K562 (cell line): ENCODE data around the gene SERPINA12. TPM values are rescaled to one million over a fixed set of nuclear protein-coding genes. Genes with fewer than 3 reads are reported as not detected.

ENCODE experiments used
- ATAC-seq: fragments of 200-7000 bp; cut with Tn5 transposase; 3 replicates; pipeline ENCODE4 v1.9.1; 2020; ENCODE audit warnings: moderate library complexity
- BruUV-seq: library from RNA; stranded (reverse); fragments of 400-500 nt; replicated peaks from 2 replicates; lab custom pipeline; 2021; lab: Mats Ljungman, UMichigan
- CTCF ChIA-PET: fragments of 300-600 bp; formaldehyde crosslinking; extraction: SDS; loops from one replicate; lab custom pipeline; 2021; ENCODE audit warnings: low intra/inter-chr PET ratio; lab: Yijun Ruan, JAX
- POLR2A ChIA-PET: fragments of 300-600, 350-650 bp; sonication (Branson Sonifier 250); formaldehyde crosslinking; extraction: SDS; loops from one replicate; lab custom pipeline; 2021; ENCODE audit warnings: antibody characterized with exemption, inconsistent platforms; lab: Yijun Ruan, JAX
- DNase-seq, 4 experiments: peaks; one replicate each; pipeline versions ENCODE4 v3.0.0 to v3.0.0-alpha.2; 2011 to 2018; ENCODE audit warnings: low spot score in 3 of 4, mixed read lengths in 3 of 4; ENCODE audit errors: extremely low read depth in 1 of 4
- FAIRE-seq: peaks from 2 replicates; lab custom pipeline; 2011; peaks lifted over from hg19 to GRCh38; lab: Jason Lieb, UNC
- H2AFZ ChIP-seq: 2 replicates; pipeline ENCODE4 v1.6.0; 2011; ENCODE audit warnings: low read depth, low read length, control low read depth, inconsistent platforms
- H3K27ac ChIP-seq: fragments of 200-600 bp; 3 replicates; pipeline ENCODE4 v1.8.0; 2011; ENCODE audit warnings: low read depth, mild to moderate bottlenecking, control low read depth, inconsistent platforms, low read length, moderate library complexity, mixed read lengths; ENCODE audit errors: extremely low read depth
- H3K27me3 ChIP-seq, 2 experiments: fragments of 300-600 bp in 1 of 2; 2 replicates in 1 of 2; 3 replicates in 1 of 2; pipeline versions ENCODE4 v1.6.0 to v1.8.0; 2011; ENCODE audit warnings: inconsistent platforms in 2 of 2, low read length in 2 of 2, mild to moderate bottlenecking in 1 of 2, mixed read lengths in 1 of 2, moderate library complexity in 1 of 2; ENCODE audit not compliant: control insufficient read depth in 2 of 2, insufficient read depth in 2 of 2
- H3K36me3 ChIP-seq: fragments of 300-600 bp; 3 replicates; pipeline ENCODE4 v1.8.0; 2011; ENCODE audit warnings: mild to moderate bottlenecking, low read length, inconsistent platforms; ENCODE audit not compliant: control insufficient read depth, insufficient read depth
- H3K4me1 ChIP-seq, 2 experiments: fragments of 200-600 bp in 1 of 2; replicated peaks in 1 of 2; 2 replicates in 1 of 2; 3 replicates in 1 of 2; pipeline versions ENCODE4 v1.5.1 to v1.8.0; 2011; ENCODE audit warnings: inconsistent platforms in 2 of 2, low read length in 2 of 2, mild to moderate bottlenecking in 1 of 2, mixed read lengths in 1 of 2, moderate library complexity in 1 of 2; ENCODE audit not compliant: control insufficient read depth in 2 of 2, insufficient read depth in 2 of 2
- H3K4me2 ChIP-seq: 2 replicates; pipeline ENCODE4 v1.6.1; 2011; ENCODE audit warnings: low read length, control low read depth, inconsistent platforms, mixed read lengths; ENCODE audit not compliant: insufficient read depth
- H3K4me3 ChIP-seq: fragments of 200-600 bp; sonication (generic), shearing (Covaris generic); 2 replicates; pipeline ENCODE4 v1.5.1; 2016; ENCODE audit warnings: control low read depth, inconsistent platforms
- H3K79me2 ChIP-seq: fragments of 200-600 bp; 3 replicates; pipeline ENCODE4 v1.8.0; 2011; ENCODE audit warnings: low read length, inconsistent platforms; ENCODE audit not compliant: control insufficient read depth, insufficient read depth
- H3K9ac ChIP-seq, 2 experiments: 2 replicates each; pipeline versions ENCODE4 v1.6.0 to v1.6.1; 2011; ENCODE audit warnings: low read depth in 2 of 2, low read length in 2 of 2, control low read depth in 1 of 2, inconsistent platforms in 1 of 2, mild to moderate bottlenecking in 1 of 2, mixed read lengths in 1 of 2; ENCODE audit not compliant: insufficient read depth in 1 of 2
- H3K9me1 ChIP-seq: one replicate; pipeline ENCODE4 v1.6.0; 2011; ENCODE audit warnings: inconsistent platforms, mild to moderate bottlenecking, low read length, moderate library complexity; ENCODE audit not compliant: control insufficient read depth, insufficient read depth
- H3K9me3 ChIP-seq: replicated peaks from 2 replicates; pipeline ENCODE4 v1.5.1; 2011; ENCODE audit warnings: low read depth, low read length, inconsistent platforms; ENCODE audit not compliant: control insufficient read depth, insufficient read depth
- H4K20me1 ChIP-seq: replicated peaks from 2 replicates; pipeline ENCODE4 v1.6.1; 2011; ENCODE audit warnings: low read length, inconsistent platforms, mixed read lengths; ENCODE audit not compliant: control insufficient read depth, insufficient read depth
- BMI1 ChIP-seq: fragments of 150-350 bp; IDR thresholded peaks from 2 replicates; pipeline ENCODE4 v1.6.1; 2014; ENCODE audit warnings: low read length
- KLF6 ChIP-seq: fragments of 250-450 bp; sonication (Bioruptor Pico); IDR thresholded peaks from 2 replicates; pipeline ENCODE4 v1.4.0; 2020; ENCODE audit warnings: mild to moderate bottlenecking, moderate library complexity, borderline replicate concordance
- MXI1 ChIP-seq: IDR thresholded peaks from 2 replicates; pipeline ENCODE4 v1.6.1; 2011; ENCODE audit warnings: low read depth, mild to moderate bottlenecking, improper control_type of control experiment, low read length
- OTX1 ChIP-seq: fragments of 450-650 bp; formaldehyde crosslinking; IDR thresholded peaks from 2 replicates; pipeline ENCODE4 v1.4.0; 2022; ENCODE audit warnings: mild to moderate bottlenecking
- RB1 ChIP-seq: fragments of 450-650 bp; IDR thresholded peaks from 2 replicates; pipeline ENCODE4 v1.6.1; 2017; ENCODE audit warnings: low read depth, mild to moderate bottlenecking
- YY1 ChIP-seq, 3 experiments: IDR thresholded peaks; 2 replicates each; pipeline ENCODE4 v1.6.1; 2011; ENCODE audit warnings: low read length in 2 of 3, mild to moderate bottlenecking in 2 of 3, moderate library complexity in 2 of 3, borderline replicate concordance in 1 of 3, control low read depth in 1 of 3, low read depth in 1 of 3; ENCODE audit not compliant: insufficient read depth in 3 of 3, insufficient replicate concordance in 2 of 3, control insufficient read depth in 1 of 3, insufficient read length in 1 of 3; ENCODE audit errors: extremely low read depth in 1 of 3
- ZBTB7A ChIP-seq: IDR thresholded peaks from 2 replicates; pipeline ENCODE4 v1.6.1; 2011; ENCODE audit warnings: low read depth, mild to moderate bottlenecking, low read length, moderate library complexity, borderline replicate concordance; ENCODE audit not compliant: control insufficient read depth
- ZNF146 ChIP-seq: IDR thresholded peaks from one replicate; pipeline ENCODE4 v1.6.1; 2018; ENCODE audit warnings: missing compliant biosample characterization; ENCODE audit not compliant: unreplicated experiment
- WGBS: fragments of 100-300 bp; shearing (Covaris generic); methylation state at CpG from one replicate; pipeline ENCODE4 v1.1.6; 2016; ENCODE audit warnings: low coverage, mixed read lengths; ENCODE audit not compliant: insufficient coverage; ENCODE audit errors: missing lambda C conversion rate; 5-methylcytosine and 5-hydroxymethylcytosine counted together
- in situ Hi-C: fragments of 300-500 bp; cut with MboI; formaldehyde crosslinking; loops from 4 replicates; pipeline ENCODE4 v1.15.0; 2018; ENCODE audit warnings: inconsistent platforms, mixed read lengths
- intact Hi-C: fragments of 100-400 bp; cut with micrococcal nuclease; formaldehyde crosslinking; loops from 2 replicates; pipeline ENCODE4 v1.14.2; 2022
- polyA plus RNA-seq, 8 experiments: library from polyadenylated mRNA; depleted of rRNA in 4 of 8; stranded (reverse) in 5 of 8; unstranded in 3 of 8; fragments of >200 nt; fragmentation: Nextera tagmentation in 2 of 8; fragmentation: Illumina TruSeq in 1 of 8; extraction: Ambion mirVana in 2 of 8; extraction: Trizol in 1 of 8; gene quantifications; 2 replicates each; pipeline versions ENCODE4 v1.2.1 to v1.2.3, GENCODE V29; 2011 to 2014; ENCODE audit warnings: inconsistent platforms in 1 of 8, missing spikeins in 1 of 8
- total RNA-seq, 7 experiments: library from RNA; depleted of rRNA in 6 of 7; stranded (reverse); fragments of >200 nt in 6 of 7; fragmentation: Illumina TruSeq in 2 of 7; extraction: Trizol in 2 of 7; gene quantifications; 2 replicates each; pipeline versions ENCODE4 v1.2.1 to v1.2.3, GENCODE V29; 2011 to 2021; ENCODE audit warnings: low replicate concordance in 1 of 7
- TF ChIP-seq, protein P1 (sequence below): sonication (generic); formaldehyde crosslinking; IDR thresholded peaks from 2 replicates; pipeline ENCODE4 v1.4.0; 2020; ENCODE audit warnings: mild to moderate bottlenecking, missing genetic modification reagents
- TF ChIP-seq, protein P2 (sequence below): fragments of 250-450 bp; sonication (Bioruptor Pico); IDR thresholded peaks from 2 replicates; pipeline ENCODE4 v1.4.0; 2020; ENCODE audit warnings: borderline replicate concordance
- TF ChIP-seq, protein P3 (sequence below): sonication (generic); formaldehyde crosslinking; IDR thresholded peaks from 2 replicates; pipeline ENCODE4 v1.8.0; 2022; ENCODE audit warnings: mild to moderate bottlenecking, missing genetic modification reagents

SERPINA12 gene
- total and polyA plus RNA-seq, 9 of the 15 experiments (the other 6 are each of a cell fraction or from before 2014, with no cell fraction given), result not detected

DNA sequence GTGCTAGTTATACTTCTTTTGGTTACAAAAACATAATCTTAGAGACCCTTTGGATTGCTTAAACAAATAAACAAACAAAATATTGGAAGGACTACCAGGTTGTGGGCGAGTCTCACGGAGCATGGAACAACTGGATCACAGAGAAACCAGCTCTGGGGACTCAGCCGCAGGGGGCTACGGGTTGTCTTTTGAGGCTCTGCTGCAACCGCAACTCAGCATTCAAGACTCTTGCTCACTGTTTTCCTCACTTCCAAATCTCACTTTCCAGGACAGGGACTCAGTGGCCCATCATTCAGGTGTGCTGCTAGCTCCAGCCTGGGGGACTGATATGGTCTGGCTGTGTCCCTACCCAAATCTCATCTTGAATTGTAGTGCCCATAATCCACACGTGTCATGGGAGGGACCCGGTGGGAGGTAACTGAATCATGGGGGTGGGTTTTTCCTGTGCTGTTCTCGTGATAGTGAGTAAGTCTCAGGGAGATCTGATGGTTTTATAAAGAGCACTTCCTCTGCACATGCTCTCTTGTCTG, 37.9 kb upstream of the SERPINA12 start:
- in situ Hi-C loops (no loop called here), intact Hi-C loops (no loop called here)
- FAIRE-seq (no peak), ATAC-seq (no peak), DNase-seq (no peak)
- H3K4me2 ChIP-seq, result no peak overlapping the region
- H3K9me3 ChIP-seq, result no peaks in the 10 kb centered on the region
- no peaks in the 10 kb centered on the region for H3K9me1 ChIP-seq
- no peak overlapping the region for H3K9ac ChIP-seq
- H3K4me1 ChIP-seq, result no peaks in the 10 kb centered on the region
- POLR2A ChIA-PET, result no interaction called here
- peaks cover 0 to 5% of the 10 kb centered on the region in 2 experiments; a peak in 2 of 5 replicates for H3K27me3 ChIP-seq
- H2AFZ ChIP-seq, result no peak overlapping the region
- 2% methylated on average over 8 of the region's 8 CpGs for WGBS
- CTCF ChIA-PET, result no interaction called here
- TF ChIP-seq, protein P1, sequence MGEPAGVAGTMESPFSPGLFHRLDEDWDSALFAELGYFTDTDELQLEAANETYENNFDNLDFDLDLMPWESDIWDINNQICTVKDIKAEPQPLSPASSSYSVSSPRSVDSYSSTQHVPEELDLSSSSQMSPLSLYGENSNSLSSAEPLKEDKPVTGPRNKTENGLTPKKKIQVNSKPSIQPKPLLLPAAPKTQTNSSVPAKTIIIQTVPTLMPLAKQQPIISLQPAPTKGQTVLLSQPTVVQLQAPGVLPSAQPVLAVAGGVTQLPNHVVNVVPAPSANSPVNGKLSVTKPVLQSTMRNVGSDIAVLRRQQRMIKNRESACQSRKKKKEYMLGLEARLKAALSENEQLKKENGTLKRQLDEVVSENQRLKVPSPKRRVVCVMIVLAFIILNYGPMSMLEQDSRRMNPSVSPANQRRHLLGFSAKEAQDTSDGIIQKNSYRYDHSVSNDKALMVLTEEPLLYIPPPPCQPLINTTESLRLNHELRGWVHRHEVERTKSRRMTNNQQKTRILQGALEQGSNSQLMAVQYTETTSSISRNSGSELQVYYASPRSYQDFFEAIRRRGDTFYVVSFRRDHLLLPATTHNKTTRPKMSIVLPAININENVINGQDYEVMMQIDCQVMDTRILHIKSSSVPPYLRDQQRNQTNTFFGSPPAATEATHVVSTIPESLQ (CRISPR knock-in tag), result no peak
- TF ChIP-seq ZBTB7A, result no peak
- TF ChIP-seq, protein P2, sequence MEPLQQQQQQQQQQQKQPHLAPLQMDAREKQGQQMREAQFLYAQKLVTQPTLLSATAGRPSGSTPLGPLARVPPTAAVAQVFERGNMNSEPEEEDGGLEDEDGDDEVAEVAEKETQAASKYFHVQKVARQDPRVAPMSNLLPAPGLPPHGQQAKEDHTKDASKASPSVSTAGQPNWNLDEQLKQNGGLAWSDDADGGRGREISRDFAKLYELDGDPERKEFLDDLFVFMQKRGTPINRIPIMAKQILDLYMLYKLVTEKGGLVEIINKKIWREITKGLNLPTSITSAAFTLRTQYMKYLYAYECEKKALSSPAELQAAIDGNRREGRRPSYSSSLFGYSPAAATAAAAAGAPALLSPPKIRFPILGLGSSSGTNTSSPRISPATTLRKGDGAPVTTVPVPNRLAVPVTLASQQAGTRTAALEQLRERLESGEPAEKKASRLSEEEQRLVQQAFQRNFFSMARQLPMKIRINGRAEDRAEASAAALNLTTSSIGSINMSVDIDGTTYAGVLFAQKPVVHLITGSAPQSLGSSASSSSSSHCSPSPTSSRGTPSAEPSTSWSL, result no peak
- TF ChIP-seq YY1 (IDR thresholded peaks at IDR 0.05; ENCODE audit: borderline replicate concordance in 1 of 3, control insufficient read depth in 1 of 3, extremely low read depth in 1 of 3, insufficient read depth in 3 of 3, insufficient read length in 1 of 3, insufficient replicate concordance in 2 of 3, low read depth in 1 of 3, low read length in 2 of 3), result no peak
- no peak for TF ChIP-seq BMI1
- no peak for TF ChIP-seq MXI1
- TF ChIP-seq, protein P3, sequence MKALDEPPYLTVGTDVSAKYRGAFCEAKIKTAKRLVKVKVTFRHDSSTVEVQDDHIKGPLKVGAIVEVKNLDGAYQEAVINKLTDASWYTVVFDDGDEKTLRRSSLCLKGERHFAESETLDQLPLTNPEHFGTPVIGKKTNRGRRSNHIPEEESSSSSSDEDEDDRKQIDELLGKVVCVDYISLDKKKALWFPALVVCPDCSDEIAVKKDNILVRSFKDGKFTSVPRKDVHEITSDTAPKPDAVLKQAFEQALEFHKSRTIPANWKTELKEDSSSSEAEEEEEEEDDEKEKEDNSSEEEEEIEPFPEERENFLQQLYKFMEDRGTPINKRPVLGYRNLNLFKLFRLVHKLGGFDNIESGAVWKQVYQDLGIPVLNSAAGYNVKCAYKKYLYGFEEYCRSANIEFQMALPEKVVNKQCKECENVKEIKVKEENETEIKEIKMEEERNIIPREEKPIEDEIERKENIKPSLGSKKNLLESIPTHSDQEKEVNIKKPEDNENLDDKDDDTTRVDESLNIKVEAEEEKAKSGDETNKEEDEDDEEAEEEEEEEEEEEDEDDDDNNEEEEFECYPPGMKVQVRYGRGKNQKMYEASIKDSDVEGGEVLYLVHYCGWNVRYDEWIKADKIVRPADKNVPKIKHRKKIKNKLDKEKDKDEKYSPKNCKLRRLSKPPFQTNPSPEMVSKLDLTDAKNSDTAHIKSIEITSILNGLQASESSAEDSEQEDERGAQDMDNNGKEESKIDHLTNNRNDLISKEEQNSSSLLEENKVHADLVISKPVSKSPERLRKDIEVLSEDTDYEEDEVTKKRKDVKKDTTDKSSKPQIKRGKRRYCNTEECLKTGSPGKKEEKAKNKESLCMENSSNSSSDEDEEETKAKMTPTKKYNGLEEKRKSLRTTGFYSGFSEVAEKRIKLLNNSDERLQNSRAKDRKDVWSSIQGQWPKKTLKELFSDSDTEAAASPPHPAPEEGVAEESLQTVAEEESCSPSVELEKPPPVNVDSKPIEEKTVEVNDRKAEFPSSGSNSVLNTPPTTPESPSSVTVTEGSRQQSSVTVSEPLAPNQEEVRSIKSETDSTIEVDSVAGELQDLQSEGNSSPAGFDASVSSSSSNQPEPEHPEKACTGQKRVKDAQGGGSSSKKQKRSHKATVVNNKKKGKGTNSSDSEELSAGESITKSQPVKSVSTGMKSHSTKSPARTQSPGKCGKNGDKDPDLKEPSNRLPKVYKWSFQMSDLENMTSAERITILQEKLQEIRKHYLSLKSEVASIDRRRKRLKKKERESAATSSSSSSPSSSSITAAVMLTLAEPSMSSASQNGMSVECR, result no peak
- no peak for TF ChIP-seq RB1
- TF ChIP-seq OTX1 (CRISPR knock-in tag), result no peak
- TF ChIP-seq ZNF146 (CRISPR knock-in tag), result no peak
- TF ChIP-seq KLF6 (CRISPR knock-in tag), result no peak
- no peaks in the 10 kb centered on the region for H3K36me3 ChIP-seq
- no peak overlapping the region for H3K27ac ChIP-seq
- H4K20me1 ChIP-seq, result no peaks in the 10 kb centered on the region
- no peak overlapping the region for H3K4me3 ChIP-seq
- H3K79me2 ChIP-seq, result no peaks in the 10 kb centered on the region
- BruUV-seq, result no TSS peak
